Stimulated activated CD8-positive, alpha-beta memory T cell treated with anti-CD3 and anti-CD28 coated beads, Interleukin-7, amount 100 ng/mL, for 1 hour (primary cell): ENCODE results near the gene RGS19.
A peak's percentile ranks its signal among the peaks of the same experiment; 100 is the strongest.

Experiments
- DNase-seq, 2 donors: peaks; one replicate each; pipeline ENCODE4 v3.0.0-alpha.2; 2020; ENCODE audit warnings: low read depth in 2 of 2

RGS19 gene

GRCh38 chr20:64077541-64077875 is 1.8 kb downstream of the RGS19 start:
- DNase-seq = no peak

DNA sequence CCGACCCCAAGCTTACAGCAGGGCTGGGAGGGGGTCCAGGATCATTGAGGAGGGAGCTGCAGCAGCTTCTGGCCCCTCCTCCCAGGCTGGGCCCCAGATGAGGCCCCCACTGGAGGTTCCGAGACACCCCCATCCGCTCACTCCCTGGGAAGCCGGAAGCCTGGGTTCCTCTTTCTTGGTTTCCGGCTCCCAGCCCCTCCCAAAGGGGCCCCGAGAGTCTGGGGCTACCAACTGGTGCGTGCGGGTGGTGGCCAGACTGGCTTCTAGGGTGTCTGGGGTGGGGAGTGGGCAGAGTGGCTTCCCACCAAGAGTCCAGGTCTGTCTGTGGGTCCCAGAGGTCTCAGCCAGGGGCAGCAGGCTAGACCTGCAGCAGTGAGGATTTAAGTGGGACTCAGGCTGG is 2.2 kb downstream of the RGS19 start:
- no peak for DNase-seq

- DNase-seq = no peak
Observed at GRCh38 chr20:64076061-64076997, 3.0 kb downstream of the RGS19 start.

- no peak for DNase-seq
Observed at GRCh38 chr20:64075556-64075955, 3.8 kb downstream of the RGS19 start.

- no peak for DNase-seq
Observed at GRCh38 chr20:64074963-64075362, 4.4 kb downstream of the RGS19 start.

GRCh38 chr20:64074184-64074789 is 5.0 kb downstream of the RGS19 start:
- DNase-seq = no peak

DNA sequence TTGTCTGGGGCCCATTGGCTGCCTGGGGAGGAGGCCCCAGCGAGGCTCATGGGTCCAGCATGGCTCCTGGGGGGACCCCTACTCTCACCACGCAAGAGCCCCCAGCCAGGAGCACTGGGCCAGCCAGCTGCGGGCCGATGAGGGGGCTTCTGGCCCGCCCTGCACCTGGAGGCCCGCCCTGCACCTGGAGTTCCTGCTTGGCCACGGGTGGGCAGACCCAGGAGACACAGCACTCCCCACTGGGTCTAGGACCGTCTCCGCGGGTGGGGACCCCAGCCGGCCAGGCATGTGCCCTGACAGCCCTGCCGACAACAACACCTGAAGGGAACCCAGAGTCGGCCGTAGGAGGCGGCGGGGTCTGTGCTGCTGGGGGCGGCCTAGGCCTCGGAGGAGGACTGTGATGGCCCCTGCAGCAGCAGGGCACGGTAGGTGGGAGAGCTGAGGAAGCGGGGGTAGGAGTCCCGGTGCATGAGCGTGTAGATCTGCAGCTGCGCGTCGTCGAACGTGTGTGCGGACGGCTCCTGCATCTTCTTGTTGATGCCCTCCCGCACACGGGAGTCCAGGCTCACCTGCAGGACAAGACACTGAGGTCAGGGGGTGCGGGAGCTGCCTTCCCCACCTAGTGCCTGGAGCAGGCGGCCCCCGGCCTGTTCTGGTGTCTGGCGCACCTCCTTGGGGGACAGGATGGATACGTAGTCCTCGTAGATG is 5.7 kb downstream of the RGS19 start:
- no peak for DNase-seq

GRCh38 chr20:64072498-64073063 is 6.7 kb downstream of the RGS19 start:
- DNase-seq = no peak

- DNase-seq = no peak
Observed at GRCh38 chr20:64071341-64072332, 7.7 kb downstream of the RGS19 start.

DNA sequence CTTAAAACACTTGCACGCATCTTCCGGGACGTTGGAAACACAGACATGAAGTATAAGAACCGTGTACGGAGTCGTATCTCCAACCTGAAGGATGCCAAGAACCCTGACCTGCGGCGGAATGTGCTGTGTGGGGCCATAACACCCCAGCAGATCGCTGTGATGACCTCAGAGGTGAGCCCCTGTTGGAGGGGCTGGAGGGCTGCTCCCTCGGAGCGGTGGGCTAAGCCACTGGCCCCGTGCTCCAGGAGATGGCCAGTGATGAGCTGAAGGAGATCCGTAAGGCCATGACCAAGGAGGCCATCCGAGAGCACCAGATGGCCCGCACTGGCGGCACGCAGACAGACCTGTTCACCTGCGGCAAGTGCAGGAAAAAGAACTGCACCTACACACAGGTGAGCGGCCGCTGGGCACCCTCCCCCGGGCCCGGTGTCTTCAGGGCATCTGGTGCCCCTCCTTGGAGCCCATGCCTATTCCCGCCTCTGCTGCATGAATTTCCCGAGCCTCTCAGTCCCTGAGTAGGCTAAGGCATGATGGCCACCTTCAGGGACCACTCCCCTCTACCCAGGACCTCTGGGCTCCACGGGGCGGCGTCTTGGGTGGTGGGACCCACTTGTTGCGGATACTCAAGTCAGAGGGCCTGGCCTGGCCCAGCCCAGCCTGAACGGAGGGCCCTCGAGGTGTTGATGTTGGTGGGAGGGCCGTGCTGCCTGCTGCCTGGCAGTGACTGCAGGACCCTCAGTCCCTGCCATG is 8.9 kb downstream of the RGS19 start:
- DNase-seq = no peak

DNA sequence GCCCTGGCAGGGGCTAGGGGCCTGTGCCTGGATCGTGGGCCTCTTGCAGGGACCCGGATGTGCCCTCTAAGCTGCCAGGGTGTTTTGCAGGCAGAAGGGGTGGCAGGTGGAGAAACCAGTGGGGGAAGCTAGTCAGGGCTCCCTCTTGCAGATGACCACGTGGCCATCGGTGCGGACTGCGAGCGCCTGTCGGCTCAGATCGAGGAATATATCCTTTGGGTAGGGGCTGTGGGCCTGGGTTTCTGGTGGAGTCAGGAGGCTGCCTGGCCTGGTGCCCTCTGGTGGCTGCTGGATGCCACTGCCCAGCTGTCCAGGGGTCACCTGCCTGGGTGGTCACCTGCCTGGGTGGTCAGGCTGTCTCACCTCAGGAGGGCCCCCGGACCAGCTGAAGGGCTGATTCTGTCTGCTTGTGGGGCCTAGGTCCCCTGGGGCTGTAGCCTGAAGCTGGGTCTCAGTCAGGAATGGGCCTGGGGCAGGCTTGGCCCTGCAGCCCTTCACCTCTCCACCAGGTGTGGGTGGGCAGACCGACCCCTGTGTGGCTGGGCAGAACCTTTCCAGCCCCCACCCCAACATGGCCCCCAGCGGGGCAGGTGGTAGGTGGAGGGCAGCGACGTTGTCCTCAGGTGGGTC is 9.6 kb downstream of the RGS19 start:
- DNase-seq = no peak

DNA sequence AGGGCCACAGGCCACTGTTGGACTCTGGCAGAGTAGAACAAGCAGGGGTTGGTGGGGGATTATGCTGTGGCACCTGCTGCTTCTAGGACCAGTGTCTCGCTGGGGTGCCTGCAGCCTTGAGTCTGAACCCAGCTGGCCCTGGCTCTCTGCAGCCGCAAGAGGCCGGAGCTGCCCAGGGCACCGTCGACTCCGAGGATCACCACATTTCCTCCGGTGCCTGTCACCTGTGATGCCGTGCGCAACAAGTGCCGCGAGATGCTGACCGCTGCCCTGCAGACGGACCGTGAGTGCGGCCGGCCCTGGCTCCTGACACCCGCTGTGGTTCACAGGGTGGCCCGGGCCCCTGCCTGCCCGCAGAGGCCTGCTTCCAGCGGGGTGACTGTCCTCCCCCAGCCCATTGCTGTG is 10.1 kb downstream of the RGS19 start:
- DNase-seq = no peak

DNA sequence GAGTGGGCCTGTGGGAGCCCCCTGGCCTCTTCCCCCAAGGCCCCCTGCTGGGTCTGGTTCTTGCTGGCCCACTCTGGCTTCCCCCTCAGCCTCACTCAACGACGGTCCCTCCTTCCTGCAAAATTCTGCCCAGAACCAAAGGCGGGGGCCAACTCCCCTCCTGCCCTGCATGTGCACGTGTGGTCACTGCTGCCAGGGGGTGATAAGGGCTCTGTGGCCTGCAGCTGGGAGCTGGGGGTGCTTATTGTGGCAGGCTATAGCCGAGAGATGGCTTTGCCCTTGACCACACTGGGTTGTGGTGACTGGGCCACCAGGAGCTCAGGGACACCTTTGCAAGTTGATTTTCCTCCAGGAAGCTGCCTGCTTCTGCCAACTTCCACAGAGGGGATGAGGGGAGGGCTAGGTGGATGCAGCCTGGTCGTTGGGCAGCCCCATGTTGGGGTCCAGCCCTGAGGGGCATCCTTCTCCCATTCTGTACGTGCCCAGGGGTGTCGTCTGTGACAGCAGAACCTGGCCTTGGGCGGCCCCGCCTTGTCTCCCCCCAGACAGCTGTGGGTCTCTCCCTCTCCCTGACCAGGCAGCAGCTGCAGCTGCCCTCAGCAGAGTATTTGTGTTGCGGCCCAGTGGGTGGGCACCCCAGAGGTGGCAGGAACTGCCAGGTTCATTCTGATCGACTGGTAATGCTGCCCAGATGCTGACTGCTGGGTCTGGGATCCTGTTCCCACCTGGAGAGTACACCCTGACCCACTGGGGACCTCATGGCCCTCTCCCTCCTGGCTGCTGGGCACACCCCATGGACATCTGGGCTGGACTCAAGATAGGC is 10.7 kb downstream of the RGS19 start:
- no peak for DNase-seq

DNA sequence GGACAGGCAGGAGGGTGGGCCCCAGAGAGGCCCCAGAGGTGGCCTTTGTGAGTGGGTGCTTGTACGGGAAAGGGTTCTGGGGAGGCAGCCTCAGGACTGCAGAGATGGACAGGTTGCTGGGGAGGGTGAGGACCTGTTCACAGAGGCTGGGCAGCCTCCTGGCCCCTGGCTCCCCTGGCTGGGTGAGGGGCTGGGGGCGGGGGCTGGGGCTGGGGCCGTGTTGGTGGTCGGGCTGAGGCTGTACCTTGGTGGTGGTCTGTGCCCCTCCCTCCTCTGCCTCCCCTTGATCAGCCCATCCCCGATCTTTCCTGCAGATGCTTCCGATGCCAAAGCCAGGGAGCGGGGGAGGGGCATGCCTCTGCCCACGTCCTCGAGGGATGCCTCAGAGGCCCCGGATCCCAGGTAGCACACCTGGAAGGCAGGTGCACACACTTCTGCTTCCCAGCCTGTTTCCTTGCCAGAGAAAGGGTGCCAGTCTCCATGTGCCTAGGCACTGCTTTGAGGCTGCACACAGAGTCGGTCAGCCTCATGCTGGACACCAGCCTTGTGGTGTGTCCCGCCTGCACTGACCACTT is 11.5 kb downstream of the RGS19 start:
- no peak for DNase-seq

DNA sequence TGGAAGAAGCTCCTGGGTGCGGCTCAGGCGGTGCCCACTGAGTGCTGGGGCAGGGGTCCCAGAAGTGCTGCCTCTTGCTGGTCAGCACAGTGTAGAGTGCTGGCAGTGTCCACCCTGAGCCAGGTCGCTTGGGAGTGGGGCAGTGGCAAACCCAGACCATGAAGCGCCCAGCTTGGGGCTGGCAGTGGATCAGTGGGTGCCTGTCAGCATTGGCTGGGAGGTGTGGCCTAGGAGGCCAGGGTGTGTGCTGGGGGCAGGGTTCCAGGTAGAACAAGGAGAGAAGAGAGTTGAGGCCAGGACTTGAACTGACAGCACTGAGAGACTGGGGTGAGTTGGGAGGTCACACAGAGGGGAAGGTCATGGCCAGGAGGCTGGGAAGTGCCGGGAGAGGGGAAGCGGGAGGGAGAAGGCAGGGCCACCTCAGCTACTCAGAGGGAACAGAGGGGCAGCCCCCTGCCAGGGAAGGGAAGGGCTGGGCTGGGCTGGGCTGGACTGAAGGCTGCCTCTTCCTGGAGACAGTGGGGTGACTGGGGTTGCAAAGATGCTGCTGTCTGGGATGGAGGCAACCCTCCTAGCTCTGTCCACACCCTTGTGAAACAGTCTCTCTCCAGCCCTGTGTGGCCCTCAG is 12.2 kb downstream of the RGS19 start:
- no peak for DNase-seq

DNA sequence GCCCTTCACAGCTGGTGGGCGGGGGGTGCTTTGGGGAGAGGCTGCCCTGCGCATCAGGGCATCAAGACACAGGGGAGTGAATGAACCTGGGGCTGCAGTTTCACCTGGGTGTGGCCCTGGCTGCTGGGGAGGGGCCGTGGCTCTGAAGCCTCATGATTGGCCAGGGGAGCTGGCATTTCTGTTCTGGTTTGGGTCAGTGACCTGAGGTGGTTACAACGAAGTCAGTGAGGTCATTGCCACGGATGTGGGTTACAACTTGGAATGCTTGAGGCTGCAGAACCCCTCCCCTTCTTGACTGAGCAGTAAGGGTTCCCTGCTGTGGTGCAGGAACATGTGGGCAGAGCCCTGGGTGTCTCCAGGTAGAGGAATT is 13.4 kb downstream of the RGS19 start:
- DNase-seq = peak in 1 of 2 donors; percentile 16

DNA sequence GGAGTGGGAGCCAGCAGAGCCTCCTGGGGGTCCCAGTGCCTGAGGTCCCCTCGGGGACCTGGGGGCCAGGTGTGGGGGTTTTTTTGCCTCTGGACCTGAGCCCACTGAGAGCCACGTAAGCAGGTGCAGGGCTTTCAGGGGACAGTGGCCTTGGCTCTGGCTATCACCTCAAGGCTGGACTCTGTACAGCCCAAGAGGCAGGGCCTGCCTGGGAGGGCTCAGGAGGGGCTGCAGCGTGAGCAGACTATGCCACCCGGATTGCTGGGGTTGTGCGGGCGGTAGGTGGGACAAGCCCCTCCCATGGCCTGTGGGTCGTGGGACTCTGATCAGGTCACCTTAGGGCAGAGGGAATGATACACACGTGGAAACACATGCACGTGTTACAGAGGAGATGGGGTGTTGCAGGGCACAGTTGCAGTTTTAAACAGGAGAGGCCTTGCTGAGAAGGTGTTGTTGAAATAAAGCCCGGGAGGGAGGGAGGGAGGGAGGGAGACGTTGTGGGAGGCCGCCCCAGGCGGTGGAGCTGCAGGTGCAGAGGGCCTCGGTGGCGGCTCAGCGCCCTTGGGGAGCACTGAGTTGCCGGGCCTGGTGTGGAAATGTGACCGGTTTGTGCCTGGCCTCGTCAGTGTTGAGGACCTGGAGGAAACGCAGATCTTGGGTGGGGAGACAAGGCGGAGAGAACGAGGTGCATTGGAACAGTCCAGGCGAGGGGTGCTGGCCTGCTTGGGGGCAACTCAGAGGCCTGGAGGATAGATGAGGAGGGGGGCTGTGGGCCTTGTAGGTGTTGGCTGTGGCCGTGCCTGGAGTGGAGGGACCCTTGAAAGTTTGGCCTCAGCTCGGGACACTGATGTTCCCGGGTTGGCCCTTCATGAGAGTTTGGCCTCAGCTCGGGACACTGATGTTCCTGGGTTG is 14.0 kb downstream of the RGS19 start:
- no peak for DNase-seq
